ENCODE measurements around the gene TOM1L1.

TOM1L1 gene

DNA sequence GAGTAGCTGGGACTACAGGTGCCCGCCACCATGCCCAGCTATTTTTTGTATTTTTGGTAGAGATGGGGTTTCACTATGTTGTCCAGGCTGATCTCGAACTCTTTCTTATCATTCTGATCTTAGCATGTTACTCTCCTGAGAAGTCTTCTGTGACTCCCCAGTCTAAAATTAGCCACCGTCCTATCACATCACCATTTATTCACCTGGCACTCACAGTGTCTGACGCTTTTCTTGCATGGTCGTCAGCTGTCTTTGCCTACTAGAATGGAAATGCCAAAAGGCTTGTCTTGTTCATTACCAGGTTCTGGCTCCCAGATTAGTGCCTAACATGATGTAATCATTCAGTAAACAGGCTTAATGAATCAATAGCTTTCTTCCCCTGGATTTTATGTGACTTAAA lies 23.8 kb downstream of the TOM1L1 start:
- ChIA-PET CTCF (no interaction called here), POLR2A (no interaction called here)
- DNase-seq (ENCODE audit: extremely low spot score): no peak
- TF ChIP-seq, protein P1, sequence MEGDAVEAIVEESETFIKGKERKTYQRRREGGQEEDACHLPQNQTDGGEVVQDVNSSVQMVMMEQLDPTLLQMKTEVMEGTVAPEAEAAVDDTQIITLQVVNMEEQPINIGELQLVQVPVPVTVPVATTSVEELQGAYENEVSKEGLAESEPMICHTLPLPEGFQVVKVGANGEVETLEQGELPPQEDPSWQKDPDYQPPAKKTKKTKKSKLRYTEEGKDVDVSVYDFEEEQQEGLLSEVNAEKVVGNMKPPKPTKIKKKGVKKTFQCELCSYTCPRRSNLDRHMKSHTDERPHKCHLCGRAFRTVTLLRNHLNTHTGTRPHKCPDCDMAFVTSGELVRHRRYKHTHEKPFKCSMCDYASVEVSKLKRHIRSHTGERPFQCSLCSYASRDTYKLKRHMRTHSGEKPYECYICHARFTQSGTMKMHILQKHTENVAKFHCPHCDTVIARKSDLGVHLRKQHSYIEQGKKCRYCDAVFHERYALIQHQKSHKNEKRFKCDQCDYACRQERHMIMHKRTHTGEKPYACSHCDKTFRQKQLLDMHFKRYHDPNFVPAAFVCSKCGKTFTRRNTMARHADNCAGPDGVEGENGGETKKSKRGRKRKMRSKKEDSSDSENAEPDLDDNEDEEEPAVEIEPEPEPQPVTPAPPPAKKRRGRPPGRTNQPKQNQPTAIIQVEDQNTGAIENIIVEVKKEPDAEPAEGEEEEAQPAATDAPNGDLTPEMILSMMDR (IDR thresholded peaks at IDR 0.05; ENCODE audit: control extremely low read depth, extremely low read depth, low read depth, missing control alignments): no peak

DNA sequence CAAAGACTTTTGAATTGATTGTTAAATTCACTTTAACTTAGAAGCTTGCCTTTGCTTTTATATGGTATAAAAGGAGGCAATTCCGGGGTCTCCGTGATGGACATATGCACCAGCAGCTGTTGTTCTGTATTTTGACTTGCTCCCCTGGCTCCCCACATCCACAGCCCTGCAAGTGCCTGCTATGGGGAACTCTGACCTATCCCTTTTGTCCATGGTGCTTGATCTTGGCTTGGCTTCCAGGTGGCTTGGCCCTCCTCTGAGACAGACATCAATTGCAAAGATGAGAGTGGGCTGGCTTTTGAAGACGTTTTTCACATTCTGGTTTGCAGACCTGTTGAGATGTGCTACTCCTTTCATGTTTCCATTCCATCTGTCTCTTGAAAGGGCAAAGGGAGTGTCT lies 26.9 kb downstream of the TOM1L1 start:
- no peak for DNase-seq (ENCODE audit: extremely low spot score)
- ChIA-PET CTCF (no interaction called here), POLR2A (no interaction called here)
- TF ChIP-seq, protein P1 (IDR thresholded peaks at IDR 0.05; ENCODE audit: control extremely low read depth, extremely low read depth, low read depth, missing control alignments): no peak

DNA sequence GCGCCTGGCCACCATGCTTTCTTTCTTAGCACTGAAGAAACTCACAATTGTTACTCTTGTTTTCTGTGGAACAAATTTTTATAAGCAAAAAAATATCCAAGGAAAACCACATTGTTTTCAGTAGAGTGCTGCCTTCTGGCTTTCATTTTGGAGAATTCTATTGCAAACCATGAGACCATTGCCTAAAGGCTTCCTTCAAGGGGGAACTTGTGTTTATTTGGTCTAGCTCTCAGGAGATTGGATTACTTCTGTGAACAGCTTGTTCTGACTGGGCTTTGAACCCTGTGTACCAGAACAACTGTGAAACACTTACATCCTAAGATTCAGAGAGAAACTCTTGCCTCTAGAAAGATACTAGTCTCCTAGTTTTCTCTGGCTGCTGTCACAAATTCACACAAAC lies 32.1 kb downstream of the TOM1L1 start:
- TF ChIP-seq, protein P1 (IDR thresholded peaks at IDR 0.05; ENCODE audit: control extremely low read depth, extremely low read depth, low read depth, missing control alignments): no peak
- ChIA-PET CTCF (interaction anchor here (0.6 kb wide), 1 partner anchor 10 kb away, joined by 3 read pairs; no protein-coding TSS in a partner anchor), POLR2A (no interaction called here)
- no peak for DNase-seq (ENCODE audit: extremely low spot score)

DNA sequence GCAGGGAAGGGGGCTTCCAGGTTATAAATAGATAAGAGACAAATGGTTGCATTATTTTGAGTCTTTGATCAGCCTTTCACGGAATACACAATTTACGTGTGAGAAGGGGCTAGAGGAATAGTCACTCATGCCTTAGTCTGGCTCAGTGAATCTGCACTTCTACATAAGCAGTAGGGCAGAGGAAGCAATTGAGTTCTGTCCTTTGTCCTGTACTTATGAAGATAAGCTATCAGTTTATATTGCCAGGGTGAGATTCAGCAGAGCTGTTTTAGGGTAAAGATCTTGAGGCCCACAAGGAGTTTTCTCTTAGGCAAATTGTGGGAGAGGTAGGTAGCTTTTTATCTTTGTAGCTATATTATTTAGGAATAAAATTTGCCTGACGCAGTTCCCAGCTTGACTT lies 33.3 kb downstream of the TOM1L1 start:
- CTCF ChIA-PET: interaction anchor here (0.7 to 1.2 kb wide), 2 partner anchors 9 to 16 kb away, joined by 3 read pairs; no protein-coding TSS in a partner anchor
- no peak for DNase-seq (ENCODE audit: extremely low spot score)
- TF ChIP-seq, protein P1 (IDR thresholded peaks at IDR 0.05; ENCODE audit: control extremely low read depth, extremely low read depth, low read depth, missing control alignments): no peak
- POLR2A ChIA-PET: no interaction called here

DNA sequence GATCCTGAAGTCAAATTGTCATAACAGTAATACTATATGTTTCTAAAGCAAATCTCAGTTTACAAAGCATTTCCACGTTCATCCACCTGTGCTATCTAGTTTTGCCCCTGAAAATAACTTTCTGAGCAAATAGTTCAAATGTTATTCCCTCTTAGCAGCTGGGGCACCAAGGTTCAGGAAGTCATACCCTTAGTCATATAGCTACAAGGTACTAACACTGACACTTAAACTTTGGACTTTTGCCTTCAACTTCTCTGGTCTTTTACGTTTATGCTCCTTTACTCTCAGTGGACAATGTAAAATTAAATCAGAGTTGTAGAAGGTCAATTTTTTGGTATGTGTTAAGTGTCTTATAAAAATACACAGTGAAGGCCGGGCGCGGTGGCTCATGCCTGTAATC lies 34.8 kb downstream of the TOM1L1 start:
- CTCF ChIA-PET: no interaction called here

DNA sequence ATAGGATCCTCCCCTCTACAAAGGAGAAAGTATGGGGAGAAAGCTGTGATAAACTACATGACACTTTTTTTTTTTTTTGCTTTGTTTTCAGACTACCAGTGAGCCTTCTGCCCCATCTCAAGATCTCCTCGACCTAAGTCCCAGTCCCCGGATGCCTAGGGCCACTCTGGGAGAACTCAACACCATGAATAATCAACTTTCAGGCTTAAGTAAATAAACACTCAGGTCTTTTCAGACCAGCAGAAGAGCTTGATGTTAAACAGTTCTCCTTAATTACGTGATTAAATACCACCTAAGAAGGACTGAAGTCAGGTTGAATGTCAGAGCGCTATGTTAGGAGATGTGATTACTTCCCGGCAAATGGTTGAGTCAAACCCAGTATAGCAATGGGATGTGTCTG lies 36.4 kb downstream of the TOM1L1 start:
- POLR2A ChIA-PET: no interaction called here
- CTCF ChIA-PET: no interaction called here
- TF ChIP-seq, protein P1 (IDR thresholded peaks at IDR 0.05; ENCODE audit: control extremely low read depth, extremely low read depth, low read depth, missing control alignments): no peak
- DNase-seq (ENCODE audit: extremely low spot score): no peak

More for the DNA sequence above, 34.8 kb downstream of the TOM1L1 start:
- POLR2A ChIA-PET: no interaction called here
- TF ChIP-seq, protein P1 (IDR thresholded peaks at IDR 0.05; ENCODE audit: control extremely low read depth, extremely low read depth, low read depth, missing control alignments): no peak
- DNase-seq (ENCODE audit: extremely low spot score): no peak

DNA sequence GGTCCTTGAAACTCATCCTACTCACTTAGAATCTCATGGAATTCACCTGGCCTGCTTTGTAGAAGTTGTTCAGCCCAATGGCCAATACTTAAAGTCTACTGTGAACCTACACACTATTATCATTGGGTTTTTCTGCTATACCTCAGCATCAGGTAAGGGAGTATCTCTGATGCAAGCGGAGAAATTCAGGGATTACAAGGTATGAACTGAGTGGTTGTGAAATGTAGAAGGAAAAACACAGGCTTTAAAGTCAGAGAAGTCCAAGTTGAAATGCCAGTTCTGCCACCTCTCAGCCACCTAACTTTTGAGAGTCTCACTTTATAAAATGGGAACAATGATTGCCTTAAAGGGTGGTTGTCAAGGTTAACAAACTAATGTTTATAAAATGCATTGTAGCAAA lies 36.8 kb downstream of the TOM1L1 start:
- TF ChIP-seq, protein P1 (IDR thresholded peaks at IDR 0.05; ENCODE audit: control extremely low read depth, extremely low read depth, low read depth, missing control alignments): no peak
- POLR2A ChIA-PET: no interaction called here
- CTCF ChIA-PET: no interaction called here
- DNase-seq (ENCODE audit: extremely low spot score): no peak

Measured in GM10248 (cell line).